GM12878 (cell line): Measurements from ENCODE around the gene TRAPPC4. TPM values are rescaled to one million over a fixed set of nuclear protein-coding genes. Genes with fewer than 3 reads are reported as not detected.

Experiments
- ATAC-seq: fragments of 200-7000 bp; cut with Tn5 transposase; 3 replicates; pipeline ENCODE4 v1.9.1; 2020; ENCODE audit warnings: mild to moderate bottlenecking, moderate library complexity
- BruUV-seq: library from RNA; stranded (reverse); fragments of 400-500 nt; replicated peaks from 2 replicates; lab custom pipeline; 2021; lab: Mats Ljungman, UMichigan
- CTCF ChIA-PET: fragments of 300-600 bp; sonication (Branson Sonifier 250); formaldehyde crosslinking; extraction: SDS; loops from one replicate; lab custom pipeline; 2021; ENCODE audit warnings: inconsistent platforms; lab: Yijun Ruan, JAX
- POLR2A ChIA-PET: fragments of 350-600 bp; formaldehyde crosslinking; extraction: SDS; loops from one replicate; lab custom pipeline; 2021; ENCODE audit warnings: inconsistent platforms; lab: Charles Lee
- RAD21 ChIA-PET: fragments of 300-600 bp; sonication (Branson Sonifier 250); formaldehyde crosslinking; loops from one replicate; lab custom pipeline; 2023; ENCODE audit warnings: antibody characterized with exemption; ENCODE audit not compliant: unreplicated experiment; lab: Charles Lee
- SMC1A ChIA-PET: fragments of 300-600 bp; sonication (Branson Sonifier 250); formaldehyde crosslinking; loops from one replicate; lab custom pipeline; 2023; ENCODE audit not compliant: unreplicated experiment, uncharacterized antibody; lab: Charles Lee
- DNase-seq: peaks from one replicate; pipeline ENCODE4 v3.0.0-alpha.2; 2011; ENCODE audit warnings: low read depth, low spot score
- FAIRE-seq: peaks from 3 replicates; lab custom pipeline; 2011; peaks lifted over from hg19 to GRCh38; lab: Jason Lieb, UNC
- H2AFZ ChIP-seq: 2 replicates; pipeline ENCODE4 v1.6.0; 2011; ENCODE audit warnings: low read depth, low read length, control low read depth; ENCODE audit not compliant: control insufficient read depth
- H3K27ac ChIP-seq: 2 replicates; pipeline ENCODE4 v1.5.1; 2011; ENCODE audit warnings: control low read depth; ENCODE audit not compliant: control insufficient read depth, insufficient read depth
- H3K27me3 ChIP-seq, 2 experiments: replicated peaks in 1 of 2; 2 replicates each; pipeline versions ENCODE4 v1.6.0 to v1.6.1; 2011; ENCODE audit warnings: low read length in 1 of 2; ENCODE audit not compliant: control insufficient read depth in 2 of 2, insufficient read depth in 2 of 2
- H3K36me3 ChIP-seq, 2 experiments: 2 replicates each; pipeline ENCODE4 v1.5.1; 2011; ENCODE audit warnings: low read length in 1 of 2; ENCODE audit not compliant: control insufficient read depth in 2 of 2, insufficient read depth in 2 of 2
- H3K4me1 ChIP-seq: 2 replicates; pipeline ENCODE4 v1.6.1; 2011; ENCODE audit warnings: mild to moderate bottlenecking, low read length, moderate library complexity, mixed read lengths; ENCODE audit not compliant: control insufficient read depth, insufficient read depth
- H3K4me2 ChIP-seq: 2 replicates; pipeline ENCODE4 v1.6.0; 2011; ENCODE audit warnings: control low read depth; ENCODE audit not compliant: control insufficient read depth, insufficient read depth
- H3K4me3 ChIP-seq: fragments of 200-600 bp; sonication (generic); 2 replicates; pipeline ENCODE4 v1.5.1; 2016
- H3K79me2 ChIP-seq: 2 replicates; pipeline ENCODE4 v1.6.0; 2011; ENCODE audit warnings: low read length; ENCODE audit not compliant: control insufficient read depth, insufficient read depth
- H3K9ac ChIP-seq: 2 replicates; pipeline ENCODE4 v1.8.0; 2011; ENCODE audit warnings: low read length, control low read depth, mixed read lengths; ENCODE audit not compliant: control insufficient read depth, insufficient read depth
- H3K9me3 ChIP-seq: replicated peaks from 3 replicates; pipeline ENCODE4 v1.5.1; 2011; ENCODE audit warnings: mild to moderate bottlenecking, low read length; ENCODE audit not compliant: control insufficient read depth, insufficient read depth
- H4K20me1 ChIP-seq: 2 replicates; pipeline ENCODE4 v1.6.0; 2011; ENCODE audit not compliant: control insufficient read depth, insufficient read depth
- BACH1 ChIP-seq: fragments of 450-650 bp; IDR thresholded peaks from 2 replicates; pipeline ENCODE4 v1.6.1; 2017; ENCODE audit warnings: mild to moderate bottlenecking, borderline replicate concordance
- CBX5 ChIP-seq: sonication (generic); IDR thresholded peaks from 2 replicates; pipeline ENCODE4 v1.6.1; 2016; ENCODE audit warnings: low read depth, moderate library complexity, mild to moderate bottlenecking, inconsistent platforms
- CHD2 ChIP-seq: IDR thresholded peaks from 2 replicates; pipeline ENCODE4 v1.6.1; 2011; ENCODE audit warnings: low read depth, low read length, improper control_type of control experiment, borderline replicate concordance
- CREB1 ChIP-seq: IDR thresholded peaks from 2 replicates; pipeline ENCODE4 v1.6.1; 2012; ENCODE audit warnings: low read depth, mild to moderate bottlenecking, inconsistent platforms
- EED ChIP-seq: sonication (generic); IDR thresholded peaks from 2 replicates; pipeline ENCODE4 v1.6.1; 2016; ENCODE audit warnings: antibody characterized with exemption, low read depth
- EGR1 ChIP-seq, 2 experiments: IDR thresholded peaks; 1 replicate in 1 of 2; 2 replicates in 1 of 2; pipeline ENCODE4 v1.6.1; 2011 to 2012; ENCODE audit warnings: low read depth in 2 of 2, low read length in 2 of 2, borderline replicate concordance in 1 of 2, mild to moderate bottlenecking in 1 of 2, moderate library complexity in 1 of 2
- JUND ChIP-seq: IDR thresholded peaks from 2 replicates; pipeline ENCODE4 v1.6.1; 2012; ENCODE audit warnings: low read depth, mild to moderate bottlenecking, low read length, improper control_type of control experiment, moderate library complexity
- KAT2A ChIP-seq: conservative IDR thresholded peaks from 2 replicates; pipeline ENCODE4 v1.6.1; 2011; ENCODE audit warnings: low read depth, low read length; ENCODE audit not compliant: control insufficient read depth
- MTA2 ChIP-seq: fragments of 450-650 bp; IDR thresholded peaks from 2 replicates; pipeline ENCODE4 v1.6.1; 2016; ENCODE audit warnings: low read depth, mild to moderate bottlenecking, moderate library complexity
- NR2C1 ChIP-seq: fragments of 450-650 bp; IDR thresholded peaks from 2 replicates; pipeline ENCODE4 v1.6.1; 2017; ENCODE audit warnings: antibody characterized with exemption, mild to moderate bottlenecking, moderate library complexity
- PML ChIP-seq: IDR thresholded peaks from 2 replicates; pipeline ENCODE4 v1.6.1; 2012; ENCODE audit warnings: low read length, inconsistent platforms
- RFX5 ChIP-seq: IDR thresholded peaks from 2 replicates; pipeline ENCODE4 v1.6.1; 2011; ENCODE audit warnings: low read depth, low read length, improper control_type of control experiment
- RUNX3 ChIP-seq: IDR thresholded peaks from 2 replicates; pipeline ENCODE4 v1.6.1; 2012; ENCODE audit warnings: low read length, inconsistent platforms
- TCF12 ChIP-seq: IDR thresholded peaks from 2 replicates; pipeline ENCODE4 v1.6.1; 2011; ENCODE audit warnings: low read depth, mild to moderate bottlenecking, low read length
- WGBS: methylation state at CpG from one replicate; pipeline ENCODE4 v1.1.6; 2016; ENCODE audit warnings: low lambda C conversion rate; ENCODE audit not compliant: insufficient replicate concordance, insufficient coverage; ENCODE audit errors: missing lambda C conversion rate; 5-methylcytosine and 5-hydroxymethylcytosine counted together
- in situ Hi-C: fragments of 300-500 bp; cut with MboI; formaldehyde crosslinking; loops from 9 replicates; pipeline ENCODE4 v1.14.3; 2018; ENCODE audit warnings: mixed read lengths
- intact Hi-C: fragments of 100-400 bp; cut with micrococcal nuclease; formaldehyde crosslinking; loops from one replicate; pipeline ENCODE4 v1.14.2; 2022; ENCODE audit not compliant: unreplicated experiment
- polyA plus RNA-seq, 11 experiments: library from polyadenylated mRNA; depleted of rRNA in 4 of 11; unstranded in 6 of 11; stranded (reverse) in 5 of 11; fragments of >200 nt; fragmentation: Nextera tagmentation in 4 of 11; fragmentation: Illumina TruSeq in 1 of 11; extraction: Ambion mirVana in 4 of 11; extraction: Trizol in 1 of 11; gene quantifications; 1 replicate in 1 of 11; 2 replicates in 10 of 11; pipeline versions ENCODE4 v1.2.1 to v1.2.3, GENCODE V29; 2011 to 2016; ENCODE audit warnings: inconsistent platforms in 2 of 11, missing spikeins in 2 of 11, low read depth in 1 of 11
- total RNA-seq, 4 experiments: library from RNA; depleted of rRNA in 3 of 4; stranded (reverse); fragments of >200 nt in 3 of 4; fragmentation: Illumina TruSeq in 1 of 4; extraction: Trizol in 1 of 4; gene quantifications; 2 replicates each; pipeline versions ENCODE4 v1.2.1 to v1.2.3, GENCODE V29; 2013 to 2021
- TF ChIP-seq, protein P1 (sequence below): fragments of 450-650 bp; IDR thresholded peaks from 2 replicates; pipeline ENCODE4 v1.6.1; 2017; ENCODE audit warnings: mild to moderate bottlenecking, moderate library complexity
- TF ChIP-seq, protein P2 (sequence below): fragments of 450-650 bp; formaldehyde crosslinking; IDR thresholded peaks from 2 replicates; pipeline ENCODE4 v1.4.0; 2020; ENCODE audit warnings: mild to moderate bottlenecking, moderate library complexity
- TF ChIP-seq, protein P3 (sequence below): fragments of 450-650 bp; IDR thresholded peaks from 2 replicates; pipeline ENCODE4 v1.6.1; 2017; ENCODE audit warnings: mild to moderate bottlenecking

Gene TRAPPC4
- total and polyA plus RNA-seq, 10 of the 15 experiments (the other 5 are each of a cell fraction or from before 2014, with no cell fraction given) = 61.6 to 231 (median 98.8) TPM

DNA sequence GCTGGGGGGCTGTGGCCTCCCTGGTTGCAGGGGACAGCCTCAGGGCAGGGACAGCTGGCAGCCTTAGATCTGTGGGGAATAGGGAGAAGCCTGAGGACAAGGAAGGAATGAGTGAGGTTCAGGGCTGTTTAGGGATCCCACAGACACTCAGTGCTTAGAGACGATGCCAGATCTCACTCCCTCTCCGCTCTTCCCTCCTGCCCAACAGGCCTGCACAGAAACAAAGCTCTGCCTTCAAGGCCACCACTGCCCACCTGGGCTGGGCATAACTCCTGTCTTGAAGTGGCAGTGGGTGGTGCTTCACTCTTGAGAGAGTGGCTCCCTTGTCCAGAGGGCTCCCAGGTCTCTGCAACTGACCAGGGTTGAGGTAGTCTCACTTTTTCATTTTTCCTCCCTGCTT is 33.7 kb upstream of the TRAPPC4 start:
- Histone ChIP-seq H4K20me1 (no peaks in the 10 kb centered on the region; the same call in 1 of the 2 replicates), H3K4me1 (no peaks in the 10 kb centered on the region), H3K4me3 (no peak overlapping the region), H3K9ac (no peak overlapping the region), H3K4me2 (no peak overlapping the region), H3K27me3 (no peaks in the 10 kb centered on the region; a peak in 1 of 4 replicates), H2AFZ (no peak overlapping the region), H3K36me3 (no peaks in the 10 kb centered on the region), H3K79me2 (no peaks in the 10 kb centered on the region), H3K27ac (no peak overlapping the region), H3K9me3 (no peaks in the 10 kb centered on the region)
- ChIA-PET RAD21 (no interaction called here), SMC1A (no interaction called here), POLR2A (no interaction called here), CTCF (interaction anchor here (0.6 kb wide), 1 partner anchor 142 kb away, joined by 3 read pairs; no protein-coding TSS in a partner anchor)
- intact Hi-C loops (no loop called here), in situ Hi-C loops (no loop called here)
- FAIRE-seq (no peak), ATAC-seq (no peak), DNase-seq (no peak)
- no TSS peak for BruUV-seq
- 60% methylated on average over 2 of the region's 2 CpGs for WGBS
- no peak for TF ChIP-seq RFX5
- TF ChIP-seq, protein P1, sequence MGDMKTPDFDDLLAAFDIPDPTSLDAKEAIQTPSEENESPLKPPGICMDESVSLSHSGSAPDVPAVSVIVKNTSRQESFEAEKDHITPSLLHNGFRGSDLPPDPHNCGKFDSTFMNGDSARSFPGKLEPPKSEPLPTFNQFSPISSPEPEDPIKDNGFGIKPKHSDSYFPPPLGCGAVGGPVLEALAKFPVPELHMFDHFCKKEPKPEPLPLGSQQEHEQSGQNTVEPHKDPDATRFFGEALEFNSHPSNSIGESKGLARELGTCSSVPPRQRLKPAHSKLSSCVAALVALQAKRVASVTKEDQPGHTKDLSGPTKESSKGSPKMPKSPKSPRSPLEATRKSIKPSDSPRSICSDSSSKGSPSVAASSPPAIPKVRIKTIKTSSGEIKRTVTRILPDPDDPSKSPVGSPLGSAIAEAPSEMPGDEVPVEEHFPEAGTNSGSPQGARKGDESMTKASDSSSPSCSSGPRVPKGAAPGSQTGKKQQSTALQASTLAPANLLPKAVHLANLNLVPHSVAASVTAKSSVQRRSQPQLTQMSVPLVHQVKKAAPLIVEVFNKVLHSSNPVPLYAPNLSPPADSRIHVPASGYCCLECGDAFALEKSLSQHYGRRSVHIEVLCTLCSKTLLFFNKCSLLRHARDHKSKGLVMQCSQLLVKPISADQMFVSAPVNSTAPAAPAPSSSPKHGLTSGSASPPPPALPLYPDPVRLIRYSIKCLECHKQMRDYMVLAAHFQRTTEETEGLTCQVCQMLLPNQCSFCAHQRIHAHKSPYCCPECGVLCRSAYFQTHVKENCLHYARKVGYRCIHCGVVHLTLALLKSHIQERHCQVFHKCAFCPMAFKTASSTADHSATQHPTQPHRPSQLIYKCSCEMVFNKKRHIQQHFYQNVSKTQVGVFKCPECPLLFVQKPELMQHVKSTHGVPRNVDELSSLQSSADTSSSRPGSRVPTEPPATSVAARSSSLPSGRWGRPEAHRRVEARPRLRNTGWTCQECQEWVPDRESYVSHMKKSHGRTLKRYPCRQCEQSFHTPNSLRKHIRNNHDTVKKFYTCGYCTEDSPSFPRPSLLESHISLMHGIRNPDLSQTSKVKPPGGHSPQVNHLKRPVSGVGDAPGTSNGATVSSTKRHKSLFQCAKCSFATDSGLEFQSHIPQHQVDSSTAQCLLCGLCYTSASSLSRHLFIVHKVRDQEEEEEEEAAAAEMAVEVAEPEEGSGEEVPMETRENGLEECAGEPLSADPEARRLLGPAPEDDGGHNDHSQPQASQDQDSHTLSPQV = no peak
- TF ChIP-seq, protein P2, sequence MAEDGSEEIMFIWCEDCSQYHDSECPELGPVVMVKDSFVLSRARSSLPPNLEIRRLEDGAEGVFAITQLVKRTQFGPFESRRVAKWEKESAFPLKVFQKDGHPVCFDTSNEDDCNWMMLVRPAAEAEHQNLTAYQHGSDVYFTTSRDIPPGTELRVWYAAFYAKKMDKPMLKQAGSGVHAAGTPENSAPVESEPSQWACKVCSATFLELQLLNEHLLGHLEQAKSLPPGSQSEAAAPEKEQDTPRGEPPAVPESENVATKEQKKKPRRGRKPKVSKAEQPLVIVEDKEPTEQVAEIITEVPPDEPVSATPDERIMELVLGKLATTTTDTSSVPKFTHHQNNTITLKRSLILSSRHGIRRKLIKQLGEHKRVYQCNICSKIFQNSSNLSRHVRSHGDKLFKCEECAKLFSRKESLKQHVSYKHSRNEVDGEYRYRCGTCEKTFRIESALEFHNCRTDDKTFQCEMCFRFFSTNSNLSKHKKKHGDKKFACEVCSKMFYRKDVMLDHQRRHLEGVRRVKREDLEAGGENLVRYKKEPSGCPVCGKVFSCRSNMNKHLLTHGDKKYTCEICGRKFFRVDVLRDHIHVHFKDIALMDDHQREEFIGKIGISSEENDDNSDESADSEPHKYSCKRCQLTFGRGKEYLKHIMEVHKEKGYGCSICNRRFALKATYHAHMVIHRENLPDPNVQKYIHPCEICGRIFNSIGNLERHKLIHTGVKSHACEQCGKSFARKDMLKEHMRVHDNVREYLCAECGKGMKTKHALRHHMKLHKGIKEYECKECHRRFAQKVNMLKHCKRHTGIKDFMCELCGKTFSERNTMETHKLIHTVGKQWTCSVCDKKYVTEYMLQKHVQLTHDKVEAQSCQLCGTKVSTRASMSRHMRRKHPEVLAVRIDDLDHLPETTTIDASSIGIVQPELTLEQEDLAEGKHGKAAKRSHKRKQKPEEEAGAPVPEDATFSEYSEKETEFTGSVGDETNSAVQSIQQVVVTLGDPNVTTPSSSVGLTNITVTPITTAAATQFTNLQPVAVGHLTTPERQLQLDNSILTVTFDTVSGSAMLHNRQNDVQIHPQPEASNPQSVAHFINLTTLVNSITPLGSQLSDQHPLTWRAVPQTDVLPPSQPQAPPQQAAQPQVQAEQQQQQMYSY (CRISPR knock-in tag) = no peak
- no peak for TF ChIP-seq TCF12
- no peak for TF ChIP-seq RUNX3
- TF ChIP-seq MTA2 = no peak
- no peak for TF ChIP-seq NR2C1
- no peak for TF ChIP-seq CBX5
- TF ChIP-seq EED = no peak
- no peak for TF ChIP-seq KAT2A
- no peak for TF ChIP-seq BACH1
- TF ChIP-seq, protein P3, sequence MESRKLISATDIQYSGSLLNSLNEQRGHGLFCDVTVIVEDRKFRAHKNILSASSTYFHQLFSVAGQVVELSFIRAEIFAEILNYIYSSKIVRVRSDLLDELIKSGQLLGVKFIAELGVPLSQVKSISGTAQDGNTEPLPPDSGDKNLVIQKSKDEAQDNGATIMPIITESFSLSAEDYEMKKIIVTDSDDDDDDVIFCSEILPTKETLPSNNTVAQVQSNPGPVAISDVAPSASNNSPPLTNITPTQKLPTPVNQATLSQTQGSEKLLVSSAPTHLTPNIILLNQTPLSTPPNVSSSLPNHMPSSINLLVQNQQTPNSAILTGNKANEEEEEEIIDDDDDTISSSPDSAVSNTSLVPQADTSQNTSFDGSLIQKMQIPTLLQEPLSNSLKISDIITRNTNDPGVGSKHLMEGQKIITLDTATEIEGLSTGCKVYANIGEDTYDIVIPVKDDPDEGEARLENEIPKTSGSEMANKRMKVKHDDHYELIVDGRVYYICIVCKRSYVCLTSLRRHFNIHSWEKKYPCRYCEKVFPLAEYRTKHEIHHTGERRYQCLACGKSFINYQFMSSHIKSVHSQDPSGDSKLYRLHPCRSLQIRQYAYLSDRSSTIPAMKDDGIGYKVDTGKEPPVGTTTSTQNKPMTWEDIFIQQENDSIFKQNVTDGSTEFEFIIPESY = no peak
- TF ChIP-seq EGR1 (IDR thresholded peaks at IDR 0.05; ENCODE audit: borderline replicate concordance in 1 of 2, low read depth in 2 of 2, low read length in 2 of 2) = no peak
- no peak for TF ChIP-seq JUND
- no peak for TF ChIP-seq CREB1
- TF ChIP-seq PML = no peak
- no peak for TF ChIP-seq CHD2
